Glomerular endothelial cell (primary cell): ENCODE measurements around the gene LRRC27. TPM values are rescaled to one million over a fixed set of nuclear protein-coding genes. Genes with fewer than 3 reads are reported as not detected.
"Not testable (repeated sequence)": the region's sequence is repeated elsewhere in the genome, so short reads cannot be mapped to it uniquely, and the experiment has no call there.

Experiments
- DNase-seq: peaks from one replicate; pipeline ENCODE4 v3.0.0-alpha.2; 2011; ENCODE audit warnings: low read depth, low spot score; ENCODE audit errors: extremely low read depth
- total RNA-seq: library from RNA; depleted of rRNA; stranded (reverse); fragments of >200 nt; gene quantifications from 2 replicates; pipeline ENCODE4 v1.2.3, GENCODE V29; 2015

Gene LRRC27
- total RNA-seq, 1 donor from 2014 or later = 18.4 TPM

DNA sequence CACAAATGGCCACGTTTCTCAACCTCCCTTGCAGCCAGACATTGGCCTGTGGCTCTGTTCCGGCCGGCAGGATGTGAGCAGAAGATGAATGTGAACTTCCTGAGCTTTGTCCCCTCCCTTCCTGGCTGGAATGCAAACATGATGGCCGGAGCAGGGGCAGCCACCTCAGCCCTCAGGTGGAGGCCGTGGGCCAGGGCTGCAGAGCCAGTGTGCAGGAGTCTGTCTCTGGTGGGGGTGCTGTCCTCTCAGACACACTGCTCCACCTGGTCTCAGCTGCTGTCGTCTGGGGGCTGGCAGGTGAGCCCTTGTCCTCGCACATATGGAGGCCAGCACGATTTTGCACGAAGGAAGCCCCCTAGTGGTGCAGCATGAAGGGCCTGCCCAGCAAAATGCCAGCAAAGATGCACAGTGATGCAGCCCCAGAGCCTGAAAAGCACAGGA lies 39.7 kb downstream of the LRRC27 start:
- DNase-seq = no peak

DNA sequence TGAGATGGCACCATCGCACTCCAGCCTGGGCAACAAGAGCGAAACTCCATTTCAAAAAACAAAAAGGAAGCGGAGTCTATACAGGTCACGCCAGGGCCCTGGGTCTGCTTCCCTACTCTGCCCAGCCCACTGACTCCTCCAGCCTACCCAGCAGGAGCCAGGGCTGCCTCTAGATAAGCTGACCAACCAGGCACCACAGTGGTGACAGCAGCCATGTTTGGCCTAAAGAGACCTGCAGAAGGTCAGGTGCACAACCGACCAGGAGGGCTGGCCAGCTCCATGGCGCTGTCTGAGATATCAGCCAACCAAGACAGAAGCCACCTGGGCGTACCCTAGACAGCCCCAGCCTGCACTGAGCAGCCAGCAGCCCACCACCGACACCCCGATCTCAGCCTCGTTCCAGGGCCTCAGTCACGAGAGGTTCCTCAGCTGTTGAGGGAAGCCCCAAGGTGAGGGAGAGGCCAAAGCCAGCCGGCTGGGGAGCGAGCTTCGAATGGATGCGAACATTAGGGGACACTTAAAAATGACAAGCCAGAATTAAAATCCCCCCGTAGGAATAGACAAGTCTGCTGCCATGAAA lies 40.6 kb downstream of the LRRC27 start:
- DNase-seq = no peak

DNA sequence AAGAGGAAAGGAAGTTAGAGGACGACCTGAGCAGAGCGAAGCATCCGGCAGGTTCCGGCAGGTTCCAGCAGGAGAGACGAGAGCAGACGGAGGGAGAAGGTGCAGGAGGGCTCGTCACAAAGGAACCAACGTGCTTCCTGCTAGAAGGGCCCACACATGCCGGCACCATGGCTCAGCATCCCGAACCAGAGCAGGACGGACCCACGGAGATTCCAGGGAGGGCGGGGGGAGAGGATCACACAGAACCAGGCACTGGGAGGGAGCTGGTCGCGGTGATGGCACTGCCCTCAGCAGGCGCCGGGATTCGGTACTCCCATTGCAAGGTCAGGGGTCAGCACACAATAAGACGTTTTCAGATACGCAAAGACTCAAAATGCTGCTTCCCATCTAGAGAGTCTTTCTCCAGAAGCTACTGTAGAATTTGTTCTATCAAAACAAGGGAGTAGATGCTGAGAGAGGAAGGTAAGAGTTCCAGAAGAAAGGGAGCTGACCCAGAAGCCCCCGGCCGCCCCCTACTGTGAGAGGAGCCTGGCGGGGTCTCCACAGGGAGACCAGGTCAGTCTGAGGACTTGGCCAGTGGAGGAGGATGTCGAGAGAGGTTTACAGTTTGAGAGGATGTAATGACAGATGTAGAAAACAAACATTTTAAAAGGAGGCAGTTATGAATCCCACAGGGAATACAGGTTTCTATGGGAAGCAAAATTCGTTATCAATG lies 41.4 kb downstream of the LRRC27 start:
- DNase-seq = no peak

DNA sequence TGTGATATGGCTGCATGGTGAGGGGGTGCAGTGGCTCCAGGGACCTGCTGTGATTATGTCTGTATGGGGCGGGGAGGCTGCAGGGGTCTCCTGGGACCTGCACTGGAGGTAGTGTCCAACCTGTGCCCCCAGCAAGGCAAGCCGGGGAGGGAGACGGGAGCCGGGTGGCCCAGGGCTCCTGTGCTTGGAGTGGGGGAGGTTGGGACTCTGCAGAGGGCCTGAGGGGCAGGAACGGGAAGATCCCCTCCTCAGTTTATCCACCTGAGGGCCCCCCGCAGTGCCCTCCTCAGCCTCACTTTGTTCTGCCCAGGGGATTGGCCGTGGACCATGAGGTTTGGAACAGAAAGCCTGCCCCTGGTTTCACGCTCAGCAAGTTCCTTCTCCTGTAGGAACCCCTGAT lies 42.2 kb downstream of the LRRC27 start:
- no peak for DNase-seq

DNA sequence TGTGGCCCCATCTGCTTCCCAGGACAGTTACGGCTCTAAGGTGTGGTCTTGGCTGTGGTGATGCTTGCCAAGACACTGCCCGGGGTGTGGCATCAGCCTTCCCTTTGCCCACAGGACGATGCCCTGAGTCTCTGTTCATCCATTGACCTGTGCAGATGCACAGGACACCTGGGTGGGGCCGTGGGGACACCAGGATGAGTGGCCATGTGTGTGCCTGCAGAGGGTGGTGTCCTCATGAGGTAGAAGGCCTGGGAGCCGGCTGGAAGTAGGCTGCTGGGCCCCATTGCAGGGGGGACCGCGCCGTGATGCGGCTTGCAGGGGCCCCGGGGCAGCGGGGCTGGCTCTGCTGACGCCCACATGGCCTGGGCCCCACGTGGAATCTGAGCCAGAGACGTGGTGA lies 42.6 kb downstream of the LRRC27 start:
- no peak for DNase-seq

DNA sequence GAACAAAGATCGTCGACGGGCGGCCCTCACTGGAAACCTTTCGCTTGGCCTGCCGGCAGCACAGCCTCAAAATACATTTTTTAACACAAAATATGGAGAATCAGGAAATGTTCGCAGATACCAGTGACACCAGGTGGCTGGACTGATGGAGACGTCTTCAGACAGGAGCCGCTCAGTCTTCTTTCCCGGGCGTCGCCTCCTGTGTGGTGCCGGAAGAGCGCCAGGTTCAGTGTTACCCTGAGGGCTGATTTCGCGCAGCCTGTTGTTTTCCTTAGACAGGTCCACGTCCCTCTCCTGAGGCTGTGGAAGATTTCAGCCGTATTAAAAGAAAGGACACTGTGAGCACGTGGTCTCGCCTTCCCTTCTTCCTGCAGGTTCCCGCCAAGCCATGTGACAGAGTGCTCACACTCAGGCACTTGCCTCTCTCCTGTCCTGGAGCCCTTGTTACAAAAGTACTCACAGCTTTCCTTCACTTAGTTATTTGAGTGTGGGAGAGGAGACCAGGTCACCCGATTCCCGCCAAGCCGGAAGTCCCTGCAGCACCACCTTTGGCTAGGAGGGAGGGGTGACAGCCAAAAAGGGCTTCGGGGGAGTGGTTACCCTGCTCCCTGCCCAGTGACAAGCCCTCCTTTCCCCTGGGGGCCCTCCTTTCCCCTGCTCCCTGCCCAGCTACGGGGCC lies 43.3 kb downstream of the LRRC27 start:
- no peak for DNase-seq

DNA sequence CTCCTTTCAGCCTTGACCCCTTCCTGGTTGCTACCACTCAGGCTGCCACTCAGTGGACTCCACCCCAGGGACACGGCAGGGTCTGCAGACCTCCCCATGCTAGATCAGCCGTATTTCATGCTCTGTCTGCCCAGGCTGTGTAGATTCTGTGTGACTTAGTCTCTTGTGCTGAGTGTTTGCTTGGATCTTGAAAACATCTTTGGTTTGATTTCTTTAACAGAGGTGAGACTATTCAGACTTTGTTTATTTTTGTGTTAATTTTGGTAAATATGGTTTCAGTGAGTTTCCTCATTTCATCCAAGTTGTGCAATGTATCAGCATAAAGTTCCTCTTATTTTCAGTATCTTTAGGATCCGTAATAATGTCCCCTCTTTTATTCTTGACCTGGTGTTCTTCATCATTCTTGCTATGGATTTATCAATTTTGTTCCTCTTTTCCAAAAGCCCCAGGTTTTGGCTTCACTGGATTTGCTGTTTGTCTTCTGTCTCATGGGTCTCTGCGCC lies 43.9 kb downstream of the LRRC27 start:
- no peak for DNase-seq

DNA sequence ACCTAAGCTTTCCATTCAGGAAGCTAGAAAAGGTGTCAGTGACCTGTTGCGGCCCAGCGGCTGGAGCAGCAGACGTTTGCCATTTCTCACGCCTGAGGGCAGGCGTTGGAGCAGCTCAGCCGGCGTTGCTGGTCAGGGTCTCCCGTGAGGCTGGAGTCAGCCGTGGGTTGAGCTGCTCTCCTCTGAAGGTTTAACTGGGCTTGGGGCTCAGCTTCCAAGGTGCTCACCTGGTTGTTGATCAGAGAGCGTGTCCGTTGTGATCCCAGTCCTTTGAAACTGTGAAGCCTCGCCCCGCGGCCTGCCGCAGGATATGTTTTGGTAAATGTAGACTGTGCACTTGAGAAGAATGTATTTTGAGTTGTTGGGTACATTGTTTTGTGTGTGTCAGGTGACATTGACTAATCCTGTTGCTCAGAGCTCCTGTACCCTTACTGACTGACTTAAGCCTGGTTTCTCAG lies 44.4 kb downstream of the LRRC27 start:
- DNase-seq = no peak

DNA sequence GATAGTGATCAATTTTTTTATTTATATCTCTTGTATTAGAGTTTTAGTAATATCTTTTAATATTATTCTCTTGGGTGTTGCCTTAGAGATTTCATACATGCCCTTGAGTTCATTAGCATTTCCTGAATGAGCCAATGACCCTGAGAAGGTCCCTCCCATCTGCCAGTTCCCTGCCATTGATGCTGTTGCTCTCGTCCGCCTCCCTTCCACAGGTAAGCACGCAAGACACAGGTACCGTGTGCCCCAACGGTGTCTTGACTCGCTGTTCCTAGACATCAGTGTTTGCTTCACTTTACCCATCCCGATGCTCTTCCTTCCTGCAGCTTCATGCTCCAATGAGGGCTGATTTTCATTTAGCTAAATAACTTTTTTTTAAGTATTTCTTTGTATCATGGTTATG lies 45.3 kb downstream of the LRRC27 start:
- no peak for DNase-seq

DNA sequence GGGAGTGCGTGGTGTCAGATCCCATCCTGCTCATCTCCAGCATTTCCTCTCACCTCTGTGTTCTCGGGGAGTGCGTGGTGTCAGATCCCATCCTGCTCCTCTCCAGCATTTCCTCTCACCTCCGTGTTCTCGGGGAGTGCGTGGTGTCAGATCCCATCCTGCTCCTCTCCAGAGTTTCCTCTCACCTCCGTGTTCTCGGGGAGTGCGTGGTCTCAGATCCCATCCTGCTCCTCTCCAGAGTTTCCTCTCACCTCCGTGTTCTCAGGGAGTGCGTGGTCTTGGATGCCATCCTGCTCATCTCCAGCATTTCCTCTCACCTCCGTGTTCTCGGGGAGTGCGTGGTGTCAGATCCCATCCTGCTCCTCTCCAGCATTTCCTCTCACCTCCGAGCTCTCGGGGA lies 47.0 kb downstream of the LRRC27 start:
- DNase-seq = not testable (repeated sequence)

DNA sequence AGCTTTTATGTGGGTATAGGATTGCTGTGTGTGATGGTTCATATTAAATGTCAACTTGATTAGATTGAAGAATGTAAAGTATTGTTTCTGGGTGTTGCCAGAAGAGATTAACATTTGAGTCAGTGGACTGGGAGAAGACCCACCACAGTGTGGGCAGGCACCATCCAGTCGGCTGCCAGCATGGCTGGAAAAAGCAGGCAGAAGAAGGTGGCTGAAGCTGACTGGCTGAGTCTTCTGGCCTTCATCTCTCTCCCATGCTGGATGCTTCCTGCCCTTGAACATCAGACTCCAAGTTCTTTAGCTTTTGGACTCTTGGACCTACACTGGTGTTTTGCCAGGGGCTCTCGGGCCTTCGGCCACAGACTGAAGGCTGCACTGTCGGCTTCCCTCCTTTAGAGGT lies 49.0 kb downstream of the LRRC27 start:
- DNase-seq = not testable (repeated sequence)

DNA sequence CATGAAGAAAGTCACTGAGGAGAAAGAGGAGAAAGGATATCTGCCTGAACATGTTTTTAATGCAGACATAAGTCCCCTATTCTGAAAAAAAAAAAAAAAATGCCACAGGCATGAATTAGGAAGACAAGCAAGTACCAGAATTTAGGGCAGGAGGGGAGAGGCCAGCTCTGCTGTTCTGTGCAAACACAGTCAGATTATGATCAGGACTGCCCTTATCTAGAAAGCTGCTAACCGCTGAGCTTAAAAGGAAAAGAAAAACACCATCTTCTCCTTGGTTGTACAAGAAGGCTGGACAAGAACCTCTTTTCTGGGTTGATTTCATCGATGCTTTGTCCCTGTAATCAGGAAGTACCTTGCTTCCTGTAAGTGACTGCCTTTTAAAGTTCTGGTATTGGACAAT lies 49.7 kb downstream of the LRRC27 start:
- DNase-seq = no peak

DNA sequence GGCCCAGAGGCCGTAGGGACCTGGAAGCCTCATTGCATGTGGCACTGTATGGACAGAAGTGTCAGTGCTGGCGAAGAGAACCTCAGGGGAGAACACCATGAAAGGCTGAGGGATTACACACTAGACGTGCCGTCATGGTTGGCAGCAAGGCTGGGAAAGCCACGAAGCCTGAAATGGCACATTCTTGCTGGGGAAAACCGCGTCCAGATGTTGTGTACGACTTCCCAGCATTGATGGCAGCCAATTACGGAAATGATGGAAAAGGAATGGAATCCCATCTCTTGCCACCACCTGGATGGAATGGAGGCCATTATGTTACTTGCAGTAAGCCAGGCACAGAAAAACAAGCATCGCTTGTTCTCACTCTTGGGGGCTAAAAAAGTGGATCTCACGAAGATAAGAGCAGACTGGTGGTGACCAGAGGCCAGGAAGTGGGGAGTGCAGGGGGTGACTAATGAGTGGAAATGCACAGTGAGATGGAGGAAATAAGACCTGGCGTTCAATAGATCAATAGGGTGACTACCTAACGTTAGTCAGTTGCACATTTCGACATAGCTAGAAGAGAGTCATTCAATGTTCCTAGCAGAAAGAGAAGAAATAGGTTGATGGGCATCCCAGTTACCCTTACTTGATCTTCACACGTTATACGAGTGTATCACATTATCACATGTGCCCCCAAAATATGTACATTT lies 50.4 kb downstream of the LRRC27 start:
- DNase-seq = no peak

DNA sequence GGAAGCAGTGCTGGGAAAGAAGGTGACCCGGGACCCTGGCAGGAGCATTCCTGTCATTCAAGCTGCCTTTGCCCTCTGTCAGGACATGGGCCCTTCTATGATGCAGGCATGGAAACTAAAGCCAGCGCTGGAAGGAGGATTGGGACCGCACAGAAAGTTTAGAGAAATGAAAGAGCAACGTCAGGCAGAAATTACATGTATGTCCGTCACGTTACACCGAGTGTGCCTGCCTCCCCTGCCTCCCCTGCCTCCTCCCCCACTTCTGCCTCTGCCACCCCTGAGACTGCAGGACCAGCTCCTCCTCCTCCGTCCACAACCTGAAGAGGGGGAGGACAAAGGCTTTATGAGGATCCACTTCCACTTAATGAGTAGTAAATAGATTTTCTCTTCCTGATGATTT lies 51.1 kb downstream of the LRRC27 start:
- no peak for DNase-seq

DNA sequence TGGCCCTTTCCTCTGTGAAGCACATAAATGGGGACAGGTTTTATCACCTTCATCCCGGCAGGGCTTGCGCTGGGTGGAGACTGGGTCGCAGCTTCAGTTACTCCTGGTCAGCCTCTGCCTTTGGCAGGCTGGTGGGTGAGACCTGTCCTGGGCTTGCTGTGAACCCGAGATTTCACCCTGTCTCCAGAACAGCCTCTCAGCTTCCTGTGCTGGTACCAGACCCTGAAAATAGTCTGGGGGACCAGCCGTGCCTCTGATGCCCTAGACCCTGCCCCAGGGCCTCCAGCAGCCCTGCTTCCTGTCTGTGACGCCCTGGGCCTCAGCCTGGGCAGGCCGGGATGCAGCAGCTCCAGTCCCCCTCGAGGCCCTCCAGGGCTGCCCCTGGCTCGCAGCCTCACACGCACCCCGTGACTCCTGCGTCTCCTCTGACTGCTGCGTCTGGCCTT lies 51.8 kb downstream of the LRRC27 start:
- DNase-seq = no peak

DNA sequence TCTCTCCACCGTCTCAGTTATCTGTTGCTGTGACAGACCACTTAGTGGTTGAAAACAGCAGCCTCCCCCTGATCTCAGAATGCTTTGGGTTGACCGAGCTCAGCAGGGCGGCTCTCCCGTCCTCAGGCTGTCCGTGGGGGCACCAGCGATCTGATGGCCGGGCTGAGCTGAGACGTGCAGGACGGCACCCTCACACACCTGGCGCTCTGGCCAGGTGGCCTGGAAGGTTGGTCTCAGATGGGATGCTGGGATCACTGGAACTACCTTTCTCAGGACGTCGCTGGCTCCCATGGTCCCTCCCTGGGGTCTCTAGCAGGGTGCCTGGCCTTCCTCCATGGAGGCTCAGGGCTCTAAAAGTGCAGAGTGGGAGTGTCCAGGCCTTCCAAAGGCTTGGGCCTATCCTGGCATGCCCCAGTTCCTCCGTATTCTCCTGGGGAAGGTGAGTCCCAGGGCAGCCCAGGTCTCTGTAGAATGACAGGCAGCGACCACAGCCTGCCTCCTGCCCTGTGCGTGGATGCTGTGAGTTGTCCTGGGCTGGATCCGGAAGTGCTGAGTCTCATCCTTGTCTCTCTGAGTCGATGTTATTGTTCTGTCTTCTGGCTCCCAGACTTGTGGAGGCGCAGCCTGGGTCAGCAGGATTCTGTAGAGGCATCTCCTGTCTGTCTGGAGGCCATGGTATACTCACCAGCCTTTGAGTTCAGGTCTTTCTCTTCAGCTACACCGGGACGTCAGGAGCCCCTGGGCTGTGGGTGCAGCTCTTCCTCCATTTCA lies 52.8 kb downstream of the LRRC27 start:
- DNase-seq = no peak

DNA sequence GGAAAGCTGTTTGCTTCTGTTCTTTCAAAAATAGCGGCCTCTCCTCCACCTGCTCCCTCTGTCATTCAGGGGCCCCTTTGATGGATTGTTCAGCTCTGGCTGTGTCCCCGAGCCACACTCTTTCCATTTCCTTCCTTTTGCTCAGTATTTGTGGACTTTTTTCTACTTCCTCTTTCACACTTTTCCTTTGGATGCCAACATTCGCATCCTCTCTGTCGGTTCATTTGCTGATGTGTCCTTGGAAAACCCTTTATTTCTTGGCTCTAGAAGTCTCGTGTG lies 53.3 kb downstream of the LRRC27 start:
- DNase-seq = no peak

DNA sequence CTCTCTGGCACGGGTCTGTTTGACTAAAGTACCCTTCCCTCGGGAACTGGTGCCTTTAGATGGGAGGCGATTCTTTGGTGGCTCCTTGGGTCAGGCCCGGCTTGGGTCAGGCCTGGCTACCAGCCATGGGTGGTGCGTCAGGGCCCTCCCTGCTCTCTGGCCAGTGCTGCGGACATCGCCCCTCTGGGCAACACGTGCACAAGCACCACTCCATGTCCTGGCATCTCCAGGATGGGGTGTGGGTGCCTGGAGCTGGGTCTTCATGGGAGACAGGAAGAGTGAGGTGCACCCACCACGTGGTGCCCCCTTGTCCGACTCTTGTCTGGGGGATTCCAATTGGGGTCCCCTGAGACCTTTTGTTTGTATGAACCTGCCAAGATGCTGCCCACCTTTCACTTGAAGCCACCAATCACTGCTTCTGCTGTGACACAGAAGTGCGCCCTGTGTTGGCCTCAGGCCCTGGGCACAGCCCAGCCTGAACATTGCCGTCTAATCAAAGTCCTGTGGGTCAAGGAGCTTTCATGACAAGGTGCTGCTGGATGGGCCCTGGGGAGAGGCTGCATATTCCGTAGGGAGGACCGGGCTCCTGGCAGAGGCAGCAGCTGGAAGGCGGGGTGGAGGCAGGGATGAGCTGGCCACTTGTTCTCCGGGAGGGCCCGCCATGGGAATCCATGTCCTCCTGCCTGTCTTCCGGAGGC lies 53.9 kb downstream of the LRRC27 start:
- DNase-seq = no peak

DNA sequence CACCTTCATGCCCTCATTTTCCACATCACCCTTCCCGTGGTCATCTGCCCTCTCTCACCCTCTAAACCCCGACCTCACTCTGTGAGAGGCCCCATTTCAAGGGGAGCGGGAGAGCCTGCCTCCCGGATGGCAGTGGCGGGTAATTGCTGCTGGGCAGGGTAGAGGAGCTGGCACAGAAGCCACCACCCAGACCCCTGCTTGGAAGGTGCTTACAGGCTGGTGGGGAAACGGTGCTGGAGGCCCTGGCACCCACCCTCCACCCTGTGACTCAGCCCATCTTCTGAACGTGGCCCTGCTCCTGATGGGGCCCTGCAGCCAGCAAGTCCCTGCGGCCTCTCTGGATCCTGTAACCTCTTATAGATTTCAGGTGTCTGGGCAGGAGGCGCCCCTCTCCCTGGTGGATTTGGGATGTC lies 54.4 kb downstream of the LRRC27 start:
- DNase-seq = no peak

DNA sequence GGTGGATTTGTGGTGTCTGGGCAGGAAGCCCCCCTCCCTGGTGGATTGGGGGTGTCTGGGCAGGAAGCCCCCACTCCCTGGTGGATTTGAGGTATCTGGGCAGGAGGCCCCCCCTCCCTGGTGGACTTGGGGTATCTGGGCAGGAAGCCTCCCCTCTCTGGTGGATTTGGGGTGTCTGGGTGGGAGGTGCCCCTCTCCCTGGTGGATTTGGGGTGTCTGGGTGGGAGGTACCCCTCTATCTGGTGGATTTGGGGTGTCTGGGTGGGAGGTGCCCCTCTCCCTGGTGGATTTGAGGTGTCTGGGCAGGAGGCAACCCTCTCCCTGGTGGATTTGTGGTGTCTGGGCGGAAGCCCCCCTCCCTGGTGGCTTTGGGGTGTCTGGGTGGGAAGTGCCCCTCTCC lies 54.9 kb downstream of the LRRC27 start:
- not testable (repeated sequence) for DNase-seq
